Subcutaneous abdominal adipose tissue (tissue), 5 donors: ENCODE data around the gene RHEB.

Experiments used
- H3K27ac ChIP-seq: one replicate; pipeline ENCODE4 v1.7.0; 2013; ENCODE audit warnings: low read depth, mild to moderate bottlenecking, inconsistent platforms, low read length, moderate library complexity
- H3K27me3 ChIP-seq, 5 donors: one replicate each; pipeline ENCODE4 v1.7.0; 2013; ENCODE audit warnings: low read length in 5 of 5, inconsistent platforms in 1 of 5; ENCODE audit not compliant: control insufficient read depth in 5 of 5, insufficient read depth in 4 of 5
- H3K36me3 ChIP-seq, 5 donors: one replicate each; pipeline ENCODE4 v1.7.0; 2013; ENCODE audit warnings: low read length in 5 of 5; ENCODE audit not compliant: control insufficient read depth in 5 of 5, insufficient read depth in 5 of 5
- H3K4me1 ChIP-seq, 5 donors: one replicate each; pipeline ENCODE4 v1.7.0; 2013; ENCODE audit warnings: low read length in 5 of 5, mild to moderate bottlenecking in 3 of 5, moderate library complexity in 1 of 5; ENCODE audit not compliant: control insufficient read depth in 5 of 5, insufficient read depth in 5 of 5
- H3K4me3 ChIP-seq, 5 donors: one replicate each; pipeline ENCODE4 v1.7.0; 2013; ENCODE audit warnings: low read length in 5 of 5, low read depth in 1 of 5
- H3K9ac ChIP-seq, 5 donors: one replicate each; pipeline ENCODE4 v1.7.0; 2013; ENCODE audit warnings: low read length in 5 of 5, mild to moderate bottlenecking in 4 of 5, moderate library complexity in 3 of 5
- H3K9me3 ChIP-seq, 5 donors: one replicate each; pipeline ENCODE4 v1.7.0; 2013; ENCODE audit warnings: low read length in 5 of 5; ENCODE audit not compliant: control insufficient read depth in 5 of 5
- donor health status: healthy.
- donor health status: healthy.
- donor health status: healthy.
- donor health status: healthy.
- donor health status: healthy.

Gene RHEB

DNA sequence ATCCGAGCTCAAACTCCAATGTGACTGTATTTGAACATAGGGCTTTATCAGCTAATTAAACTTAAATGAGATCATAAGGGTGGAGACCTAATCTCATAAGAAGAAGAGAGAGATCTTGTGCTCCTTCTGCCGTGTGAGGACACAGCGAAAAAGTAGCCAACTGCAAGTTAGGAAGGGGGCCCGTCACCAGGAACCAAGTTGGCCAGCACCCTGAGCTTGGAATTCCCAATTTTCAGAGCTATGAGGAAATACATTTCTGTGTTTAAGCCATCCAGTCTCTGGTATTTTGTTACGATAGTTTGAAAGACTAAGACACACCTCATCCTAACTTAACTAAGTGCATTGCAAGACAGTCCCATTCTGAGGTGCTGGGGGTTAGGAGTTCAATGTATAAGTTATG, 95.8 kb downstream of the RHEB start:
- Histone ChIP-seq H3K4me3 (peak overlapping the region in 1 of 5 donors; percentile 22), H3K27me3 (no peaks in the 10 kb centered on the region), H3K9me3 (peaks cover 0 to 7% (median 0%) of the 10 kb centered on the region in 5 donors), H3K27ac (peak overlapping the region; percentile 69), H3K36me3 (no peaks in the 10 kb centered on the region), H3K9ac (peak overlapping the region in 2 of 5 donors; percentile 35 to 57), H3K4me1 (peaks cover 6 to 51% (median 43%) of the 10 kb centered on the region in 5 donors)

DNA sequence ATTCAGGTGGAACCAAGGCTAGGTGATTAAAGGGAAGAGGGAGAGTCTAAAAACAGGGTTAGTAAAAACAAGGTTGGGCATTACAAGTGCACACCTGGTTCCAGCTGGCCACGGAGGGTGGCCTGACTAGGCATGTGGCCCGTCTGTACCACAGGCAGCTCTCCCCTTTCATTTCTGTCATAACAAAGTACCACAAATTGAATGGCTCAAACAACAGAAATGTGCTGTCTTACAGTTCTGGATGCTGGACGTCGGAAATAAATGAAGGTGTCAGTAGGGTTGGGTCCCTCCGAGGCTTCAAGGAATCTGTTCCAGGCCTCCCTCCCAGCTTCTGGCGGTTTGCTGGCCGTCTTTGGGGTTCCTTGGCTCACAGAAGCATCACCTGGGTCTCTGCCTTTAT, 96.5 kb downstream of the RHEB start:
- Histone ChIP-seq H3K4me1 (peaks cover 4 to 44% (median 36%) of the 10 kb centered on the region in 5 donors), H3K9me3 (peaks cover 0 to 7% (median 0%) of the 10 kb centered on the region in 5 donors), H3K4me3 (no peak overlapping the region), H3K9ac (no peak overlapping the region), H3K36me3 (no peaks in the 10 kb centered on the region), H3K27me3 (no peaks in the 10 kb centered on the region), H3K27ac (no peak overlapping the region)

DNA sequence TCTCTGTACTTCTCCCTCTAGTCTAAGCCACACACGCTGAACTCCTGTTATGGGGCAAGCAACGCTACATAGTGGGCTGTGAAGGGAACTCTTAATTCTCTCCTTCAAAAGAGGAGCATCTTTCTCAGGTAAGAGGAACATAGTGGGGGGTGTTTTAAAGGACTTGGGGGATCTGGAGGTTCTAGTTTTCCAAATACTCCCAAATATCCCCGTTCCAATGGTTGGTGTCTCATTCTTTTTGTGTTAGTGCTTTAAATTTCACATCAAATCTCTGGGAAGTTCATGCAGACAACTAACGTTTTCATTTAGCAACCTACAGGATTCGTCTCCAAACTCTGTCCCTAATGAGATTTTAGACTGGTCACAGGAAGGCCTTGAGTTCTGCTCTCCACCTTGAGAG, 97.5 kb downstream of the RHEB start:
- H3K36me3 ChIP-seq = no peaks in the 10 kb centered on the region
- peaks cover 4 to 39% (median 26%) of the 10 kb centered on the region in 5 donors for H3K4me1 ChIP-seq
- no peaks in the 10 kb centered on the region for H3K27me3 ChIP-seq
- H3K4me3 ChIP-seq = no peak overlapping the region
- no peak overlapping the region for H3K27ac ChIP-seq
- H3K9ac ChIP-seq = no peak overlapping the region
- H3K9me3 ChIP-seq = peaks cover 0 to 7% (median 0%) of the 10 kb centered on the region in 5 donors

DNA sequence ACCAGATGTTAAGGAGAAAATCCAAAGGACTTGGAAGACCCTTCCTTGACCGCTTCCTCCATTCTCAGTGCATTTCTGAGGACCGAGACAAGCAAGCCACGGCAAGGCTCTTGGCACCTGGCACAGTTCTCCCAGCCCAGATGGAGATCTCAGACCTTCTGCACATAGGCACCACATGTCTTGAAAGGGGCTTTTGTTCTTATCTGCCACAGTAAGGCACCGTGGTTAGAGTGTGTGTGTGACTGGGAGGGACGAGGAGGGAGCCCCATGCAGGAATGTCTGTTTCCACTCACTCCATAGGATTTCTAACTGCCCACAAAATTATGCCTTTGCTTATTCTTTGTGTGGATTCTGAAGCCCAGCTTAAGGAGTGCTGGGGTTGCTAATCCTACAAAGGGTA, 99.6 kb downstream of the RHEB start:
- no peak overlapping the region for H3K4me3 ChIP-seq
- no peaks in the 10 kb centered on the region for H3K27me3 ChIP-seq
- H3K9me3 ChIP-seq = peaks cover 0 to 7% (median 0%) of the 10 kb centered on the region in 5 donors
- H3K27ac ChIP-seq = no peak overlapping the region
- H3K36me3 ChIP-seq = no peaks in the 10 kb centered on the region
- H3K4me1 ChIP-seq = peaks cover 2 to 33% (median 14%) of the 10 kb centered on the region in 5 donors
- no peak overlapping the region for H3K9ac ChIP-seq

DNA sequence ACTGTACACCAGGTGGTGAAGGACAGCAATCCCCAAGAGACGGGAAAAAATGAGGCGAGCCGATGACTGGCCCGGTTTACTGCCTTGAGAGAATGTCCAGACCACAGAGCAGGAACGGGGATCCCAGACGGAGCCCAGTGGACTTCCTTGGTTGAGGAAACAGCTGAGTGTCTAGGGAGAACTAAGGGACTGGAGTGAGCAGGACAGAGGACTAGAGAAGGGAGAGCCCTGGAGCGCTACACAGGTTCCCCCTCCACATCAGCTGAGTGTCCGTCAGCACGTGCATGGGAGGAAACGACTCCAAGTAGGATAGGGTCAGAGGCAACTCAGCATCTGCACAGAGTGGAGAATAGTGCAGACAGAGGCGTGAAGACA, 102.8 kb downstream of the RHEB start:
- peak overlapping the region; percentile 81 for H3K27ac ChIP-seq
- no peaks in the 10 kb centered on the region for H3K36me3 ChIP-seq
- H3K4me1 ChIP-seq = peaks cover 2 to 18% (median 11%) of the 10 kb centered on the region in 5 donors
- no peaks in the 10 kb centered on the region for H3K27me3 ChIP-seq
- H3K9me3 ChIP-seq = peaks cover 0 to 3% (median 0%) of the 10 kb centered on the region in 5 donors
- peak overlapping the region in 1 of 5 donors; percentile 40 for H3K4me3 ChIP-seq
- peak overlapping the region in 2 of 5 donors; percentile 16 to 21 for H3K9ac ChIP-seq

DNA sequence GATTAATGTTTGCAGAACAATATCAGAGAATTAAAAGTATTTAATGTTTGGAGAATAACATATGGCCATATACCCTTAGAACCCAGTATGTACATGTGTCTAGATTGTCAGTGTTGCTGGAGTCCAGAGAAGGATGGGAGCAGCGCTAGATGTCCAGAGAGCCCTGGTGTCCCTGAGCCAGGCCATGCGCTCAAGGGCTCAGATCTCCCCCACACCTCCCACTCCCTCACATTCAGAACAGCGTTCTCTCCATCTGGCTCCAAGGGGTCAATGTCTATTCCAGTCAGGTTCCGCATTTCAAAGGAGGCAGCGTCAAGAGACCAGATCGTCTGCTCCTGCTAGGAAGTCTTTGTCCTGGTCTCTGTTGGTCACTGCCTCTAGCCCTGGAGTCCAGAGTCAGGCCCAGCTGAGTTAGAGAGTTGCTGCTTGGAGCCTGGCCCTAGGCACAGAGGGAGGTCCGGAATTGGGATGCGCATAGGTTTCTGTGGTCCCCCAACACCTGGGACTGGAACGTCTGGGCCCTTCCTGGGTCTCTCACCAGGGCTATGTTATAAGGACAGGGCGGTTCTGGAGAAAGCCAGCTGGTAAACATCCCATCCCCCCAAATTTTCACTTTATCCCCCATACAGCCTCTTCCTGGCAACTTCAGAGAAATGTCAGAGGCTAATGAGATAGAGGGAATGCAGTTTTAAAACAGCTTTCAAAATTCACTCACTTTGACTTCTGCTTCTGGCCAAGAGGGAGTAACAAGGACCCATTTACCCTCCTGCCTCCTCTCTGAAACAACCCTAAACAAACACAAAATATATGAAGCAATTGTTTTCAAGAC, 103.4 kb downstream of the RHEB start:
- Histone ChIP-seq H3K4me1 (peaks cover 2 to 18% (median 11%) of the 10 kb centered on the region in 5 donors), H3K27me3 (peaks cover 0 to 4% (median 2%) of the 10 kb centered on the region in 5 donors), H3K9me3 (peaks cover 0 to 3% (median 0%) of the 10 kb centered on the region in 5 donors), H3K27ac (peak overlapping the region; percentile 81), H3K36me3 (no peaks in the 10 kb centered on the region), H3K4me3 (no peak overlapping the region), H3K9ac (peak overlapping the region in 2 of 5 donors; percentile 16 to 21)
